Psoas muscle (tissue), 8 donors: ENCODE measurements around the gene MRPL21. TPM values are rescaled to one million over a fixed set of nuclear protein-coding genes. Genes with fewer than 3 reads are reported as not detected.

Source experiments
- ATAC-seq, 4 donors: fragments of 200-7000 bp; cut with Tn5 transposase; one replicate each; pipeline ENCODE4 v1.9.1; 2020; ENCODE audit warnings: moderate library complexity in 3 of 4, mild to moderate bottlenecking in 2 of 4
- DNase-seq, 2 donors: peaks; one replicate each; pipeline ENCODE4 v3.0.0-alpha.2; 2020
- H3K27ac ChIP-seq: fragments of 200-600 bp; one replicate; pipeline ENCODE4 v1.8.0; 2022
- H3K27me3 ChIP-seq, 3 donors: fragments of 200-600 bp in 1 of 3; one replicate each; pipeline versions ENCODE4 v1.6.1 to v1.8.0; 2013 to 2022; ENCODE audit warnings: low read length in 2 of 3, mild to moderate bottlenecking in 2 of 3, moderate library complexity in 1 of 3; ENCODE audit not compliant: insufficient read depth in 3 of 3
- H3K36me3 ChIP-seq, 2 donors: fragments of 200-600 bp in 1 of 2; one replicate each; pipeline versions ENCODE4 v1.6.1 to v1.8.0; 2013 to 2022; ENCODE audit warnings: low read depth in 1 of 2, mild to moderate bottlenecking in 1 of 2, moderate library complexity in 1 of 2; ENCODE audit not compliant: insufficient read depth in 1 of 2
- H3K4me1 ChIP-seq: fragments of 200-600 bp; one replicate; pipeline ENCODE4 v1.8.0; 2022
- H3K4me3 ChIP-seq: fragments of 200-600 bp; one replicate; pipeline ENCODE4 v1.8.0; 2022; ENCODE audit warnings: mild to moderate bottlenecking
- H3K9me3 ChIP-seq: fragments of 200-600 bp; one replicate; pipeline ENCODE4 v1.8.0; 2022
- CTCF ChIP-seq: fragments of 200-600 bp; IDR thresholded peaks from one replicate; pipeline ENCODE4 v1.8.0; 2022; ENCODE audit warnings: antibody characterized with exemption
- WGBS, 3 donors: extraction: QIAGEN DNeasy Blood & Tissue Kit; methylation state at CpG; one replicate each; pipeline versions ENCODE4 v1.1.6 to v1.1.7; 2013; 5-methylcytosine and 5-hydroxymethylcytosine counted together
- intact Hi-C, 2 donors: fragments of 100-400 bp; cut with DNase I; formaldehyde crosslinking; loops; one replicate each; pipeline versions ENCODE4 v1.11.0 to v1.14.2; 2022
- polyA plus RNA-seq, 3 donors: library from polyadenylated mRNA; stranded (reverse); fragments of 200-250 nt; gene quantifications; one replicate each; pipeline ENCODE4 v1.2.3, GENCODE V29; 2013
- total RNA-seq, 4 donors: library from RNA; stranded (reverse); fragmentation: NEBNext Ultra II Directional in 2 of 4; extraction: Animal tissue kit (Norgen Biotek cat#: 25700) in 2 of 4; gene quantifications; one replicate each; pipeline versions ENCODE4 v1.2.1 to v1.2.4, GENCODE V29; 2021 to 2023
- donor health status: healthy with polysubstance abuse.
- donor health status: DM: no; HTN: no; CAD: no; lungs with moderate emphysema.
- donor health status: Bipolar disorder and iron deficiency.
- donor health status: healthy.
- donor health status: DM: yes; HTN: yes; CAD: no.
- donor health status: DM: no; HTN: no; CAD: no.
- donor health status: DM: no; HTN: no; CAD: no.
- donor health status: DM: yes; HTN: yes; CAD: no.

The MRPL21 gene
- total and polyA plus RNA-seq, 7 donors: 59.2 to 181 (median 104) TPM

DNA sequence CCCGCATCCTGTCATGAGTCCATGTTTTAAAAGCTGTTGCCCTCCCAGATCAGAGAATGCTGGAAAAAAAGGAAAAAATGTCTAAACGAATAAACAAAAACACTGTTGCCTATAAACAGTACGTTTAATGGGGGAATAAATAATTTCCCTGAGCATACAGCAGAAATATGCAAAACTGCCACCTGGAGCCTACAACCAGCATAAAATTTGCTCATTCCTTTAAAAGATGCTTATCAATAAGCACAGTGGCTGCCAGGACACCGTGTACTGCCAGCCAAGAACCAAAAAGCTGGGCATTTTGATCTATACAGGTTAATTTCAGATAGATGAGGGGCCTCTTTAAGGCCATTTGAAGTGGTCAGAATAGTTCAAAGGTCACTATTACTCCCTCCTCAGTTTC, 56.2 kb downstream of the MRPL21 start:
- H3K27ac ChIP-seq: no peak overlapping the region
- intact Hi-C loops: loop anchor here in 1 of 2 donors (10.0 kb wide), 1 partner anchor 197 kb away; the partner anchor contains the start of gene TPCN2
- H3K4me3 ChIP-seq: no peak overlapping the region
- H3K4me1 ChIP-seq: peaks cover 8% of the 10 kb centered on the region
- ATAC-seq (no peak), DNase-seq (no peak)
- no peak for TF ChIP-seq CTCF
- no peaks in the 10 kb centered on the region for H3K36me3 ChIP-seq
- H3K9me3 ChIP-seq: no peaks in the 10 kb centered on the region
- WGBS, 3 donors: 79 to 81% (median 80%) methylated on average over 4 of the region's 4 CpGs
- H3K27me3 ChIP-seq: no peaks in the 10 kb centered on the region

GRCh38 chr11:68845351-68846002, 58.2 kb downstream of the MRPL21 start:
- no peaks in the 10 kb centered on the region for H3K27me3 ChIP-seq
- intact Hi-C loops: loop anchor here in 1 of 2 donors (10.0 kb wide), 1 partner anchor 199 kb away; the partner anchor contains the start of gene TPCN2
- H3K4me3 ChIP-seq: no peak overlapping the region
- no peaks in the 10 kb centered on the region for H3K36me3 ChIP-seq
- TF ChIP-seq CTCF: no peak
- H3K4me1 ChIP-seq: peaks cover 8% of the 10 kb centered on the region
- 42 to 65% (median 43%) methylated on average over 18 of the region's 18 CpGs for WGBS, 3 donors
- ATAC-seq (peak in 1 of 4 donors; percentile 40), DNase-seq (peak; percentile 53 to 76)
- H3K9me3 ChIP-seq: no peaks in the 10 kb centered on the region
- H3K27ac ChIP-seq: no peak overlapping the region

- Histone ChIP-seq H3K36me3 (no peaks in the 10 kb centered on the region), H3K4me3 (no peak overlapping the region), H3K27me3 (no peaks in the 10 kb centered on the region), H3K9me3 (no peaks in the 10 kb centered on the region), H3K27ac (no peak overlapping the region), H3K4me1 (peaks cover 8% of the 10 kb centered on the region)
- no peak for DNase-seq
- TF ChIP-seq CTCF: no peak
- intact Hi-C loops: loop anchor here in 1 of 2 donors (10.0 kb wide), 1 partner anchor 200 kb away; the partner anchor contains the start of gene TPCN2
- WGBS, 3 donors: 56 to 82% (median 60%) methylated on average over 6 of the region's 6 CpGs
- no peak for ATAC-seq
These were observed 58.8 kb downstream of the MRPL21 start for GRCh38 chr11:68844801-68845200.

DNA sequence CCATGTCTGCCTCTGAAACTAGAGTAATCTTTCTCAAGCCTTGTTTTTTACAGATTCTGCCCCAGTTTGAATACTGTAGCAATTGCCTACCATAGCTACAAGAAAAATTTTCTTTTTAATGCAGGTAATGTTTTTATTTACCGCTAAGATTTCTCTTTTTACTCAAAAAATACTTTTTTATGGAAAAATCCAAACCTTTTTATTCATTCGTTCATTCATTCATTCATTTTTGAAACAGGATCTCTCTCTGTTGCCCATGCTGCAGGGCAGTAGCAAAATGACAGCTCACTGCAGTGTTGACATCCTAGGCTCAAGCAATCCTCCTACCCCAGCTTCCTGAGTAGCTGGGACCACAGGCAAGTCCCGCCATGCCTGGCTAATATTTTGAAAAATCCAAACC, 59.3 kb downstream of the MRPL21 start:
- Histone ChIP-seq H3K36me3 (no peaks in the 10 kb centered on the region), H3K27ac (no peak overlapping the region), H3K4me1 (peaks cover 12% of the 10 kb centered on the region), H3K27me3 (no peaks in the 10 kb centered on the region), H3K4me3 (peak overlapping the region; percentile 80), H3K9me3 (no peaks in the 10 kb centered on the region)
- DNase-seq (no peak), ATAC-seq (no peak)
- 87 to 92% (median 90%) methylated on average over 3 of the region's 3 CpGs for WGBS, 3 donors
- TF ChIP-seq CTCF: no peak
- intact Hi-C loops: loop anchor here in 1 of 2 donors (10.0 kb wide), 1 partner anchor 200 kb away; the partner anchor contains the start of gene TPCN2
